HCEC 1CT (cell line): Measurements from ENCODE around the gene PRPH.

Experiments
- DNase-seq: peaks from one replicate; pipeline ENCODE4 v3.0.0-alpha.2; 2017

Gene PRPH

DNA sequence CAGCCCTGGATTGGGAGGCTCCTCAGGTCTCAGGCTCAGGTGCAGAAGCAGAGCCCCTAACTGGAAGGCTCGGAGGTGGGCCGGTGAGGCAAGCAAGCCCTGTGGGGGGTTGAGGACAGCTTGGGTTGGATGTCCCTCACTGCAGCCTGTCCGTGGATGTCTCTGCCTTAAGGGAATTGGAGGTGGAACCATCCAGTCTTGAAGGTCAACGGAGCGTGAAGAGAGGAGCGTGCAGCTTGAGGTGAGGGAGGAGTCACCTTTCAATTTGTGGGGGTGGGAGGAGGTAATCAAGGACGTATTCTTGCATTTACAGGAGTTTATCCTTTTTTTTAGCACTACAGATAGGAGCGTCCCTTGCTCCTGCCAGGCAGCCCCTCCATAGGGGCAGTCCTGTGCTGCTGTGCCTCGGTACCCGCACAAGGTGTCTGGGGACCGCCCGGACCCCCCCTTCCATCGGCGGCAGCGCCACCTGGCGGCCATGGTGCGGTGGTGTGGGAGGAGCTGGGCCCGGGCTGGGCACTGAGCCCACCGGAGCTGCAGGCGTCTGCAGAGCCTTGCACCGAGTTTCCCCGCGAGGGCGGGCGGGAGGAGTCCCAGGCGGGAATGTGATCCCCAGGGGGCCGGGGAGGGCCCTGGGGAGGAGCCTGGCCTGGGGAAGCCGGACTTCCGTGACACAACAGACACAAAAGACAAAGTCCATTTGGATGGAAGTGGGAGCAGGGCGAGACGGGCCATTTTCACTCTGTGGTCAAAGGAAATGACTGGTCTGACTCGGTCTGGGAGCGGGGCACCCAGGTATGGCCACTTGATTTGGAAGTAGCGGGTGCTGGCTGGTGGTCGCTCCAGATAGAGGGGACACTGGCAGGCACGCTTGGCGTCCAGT, 52.6 kb downstream of the PRPH start:
- DNase-seq, result peak; percentile 74
